Measurements from ENCODE around the gene NFAM1.

- TF ChIP-seq CTCF (conservative IDR thresholded peaks at IDR 0.05; ENCODE audit: low read depth, low read length) (no peak), EZH2 (IDR thresholded peaks at IDR 0.05; ENCODE audit: borderline replicate concordance, low read depth, low read length, poor library complexity, severe bottlenecking) (no peak)
Observed at GRCh38 chr22:42380769-42381551, 51.2 kb downstream of the NFAM1 start.

Data from A673 (cell line).